Measurements from ENCODE around the gene CEP41. TPM values are rescaled to one million over a fixed set of nuclear protein-coding genes. Genes with fewer than 3 reads are reported as not detected.

Gene CEP41
- total RNA-seq, 2 experiments from 2014 or later = 3.3 to 4.8 TPM

GRCh38 chr7:130367088-130367755, 73.6 kb downstream of the CEP41 start:
- TF ChIP-seq, protein P1, sequence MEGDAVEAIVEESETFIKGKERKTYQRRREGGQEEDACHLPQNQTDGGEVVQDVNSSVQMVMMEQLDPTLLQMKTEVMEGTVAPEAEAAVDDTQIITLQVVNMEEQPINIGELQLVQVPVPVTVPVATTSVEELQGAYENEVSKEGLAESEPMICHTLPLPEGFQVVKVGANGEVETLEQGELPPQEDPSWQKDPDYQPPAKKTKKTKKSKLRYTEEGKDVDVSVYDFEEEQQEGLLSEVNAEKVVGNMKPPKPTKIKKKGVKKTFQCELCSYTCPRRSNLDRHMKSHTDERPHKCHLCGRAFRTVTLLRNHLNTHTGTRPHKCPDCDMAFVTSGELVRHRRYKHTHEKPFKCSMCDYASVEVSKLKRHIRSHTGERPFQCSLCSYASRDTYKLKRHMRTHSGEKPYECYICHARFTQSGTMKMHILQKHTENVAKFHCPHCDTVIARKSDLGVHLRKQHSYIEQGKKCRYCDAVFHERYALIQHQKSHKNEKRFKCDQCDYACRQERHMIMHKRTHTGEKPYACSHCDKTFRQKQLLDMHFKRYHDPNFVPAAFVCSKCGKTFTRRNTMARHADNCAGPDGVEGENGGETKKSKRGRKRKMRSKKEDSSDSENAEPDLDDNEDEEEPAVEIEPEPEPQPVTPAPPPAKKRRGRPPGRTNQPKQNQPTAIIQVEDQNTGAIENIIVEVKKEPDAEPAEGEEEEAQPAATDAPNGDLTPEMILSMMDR (IDR thresholded peaks at IDR 0.05) = no peak
- Histone ChIP-seq H3K4me1 (ENCODE audit: insufficient read depth, low read length) (peaks cover 24% of the 10 kb centered on the region), H3K27ac (ENCODE audit: low read depth in 1 of 2, low read length in 2 of 2) (peak overlapping the region in 1 of 2 donors; percentile 59), H3K9me3 (ENCODE audit: control insufficient read depth in 1 of 2, insufficient read depth in 1 of 2, low read length in 2 of 2) (no peaks in the 10 kb centered on the region), H3K4me3 (ENCODE audit: low read length) (peak overlapping the region; percentile 36), H3K27me3 (ENCODE audit: control insufficient read depth in 1 of 2, insufficient read depth in 2 of 2, low read length in 2 of 2) (no peaks in the 10 kb centered on the region), H3K36me3 (ENCODE audit: insufficient read depth, low read length) (no peaks in the 10 kb centered on the region)
- DNase-seq = peak in 5 of 14 experiments; percentile 18 to 71 (median 53)
- ChIA-PET CTCF (interaction anchor here (1.1 kb wide), 1 partner anchor 40 kb away, joined by 3 read pairs; no protein-coding TSS in a partner anchor), POLR2A (no interaction called here)
- Mint-ChIP-seq H3K4me1 (ENCODE audit: low read depth) (peaks cover 33% of the 10 kb centered on the region), H3K9me3 (no peaks in the 10 kb centered on the region), H3K27me3 (no peaks in the 10 kb centered on the region), H3K4me3 (peak overlapping the region; percentile 48), H3K36me3 (ENCODE audit: low read depth) (no peaks in the 10 kb centered on the region), H3K27ac (peak overlapping the region; percentile 73)
- intact Hi-C loops (cut with DNase I, micrococcal nuclease) = no loop called here
- peak; percentile 73 for ATAC-seq (ENCODE audit: poor library complexity)

DNA sequence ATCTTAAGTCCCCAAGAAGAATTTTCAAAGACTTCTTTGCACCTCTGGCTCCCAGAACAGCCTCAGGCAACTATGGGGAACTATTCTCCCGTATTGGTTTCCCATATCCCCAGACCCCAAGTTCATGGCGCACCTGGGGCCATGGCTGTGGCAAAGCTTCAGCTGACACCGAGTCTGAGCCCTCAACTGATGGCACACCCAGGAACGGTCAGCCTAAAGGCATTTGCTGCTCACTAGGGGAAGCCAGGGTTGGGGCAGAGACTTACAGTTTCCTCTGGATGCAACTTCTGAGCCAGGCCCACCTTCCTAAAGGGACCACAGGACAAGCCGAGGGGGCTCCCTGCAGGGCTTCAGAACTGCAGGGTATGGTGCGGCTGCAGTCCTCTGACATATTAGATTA, 74.3 kb downstream of the CEP41 start:
- ATAC-seq (ENCODE audit: poor library complexity) = no peak
- H3K4me1 Mint-ChIP-seq (ENCODE audit: low read depth) = peaks cover 33% of the 10 kb centered on the region

DNA sequence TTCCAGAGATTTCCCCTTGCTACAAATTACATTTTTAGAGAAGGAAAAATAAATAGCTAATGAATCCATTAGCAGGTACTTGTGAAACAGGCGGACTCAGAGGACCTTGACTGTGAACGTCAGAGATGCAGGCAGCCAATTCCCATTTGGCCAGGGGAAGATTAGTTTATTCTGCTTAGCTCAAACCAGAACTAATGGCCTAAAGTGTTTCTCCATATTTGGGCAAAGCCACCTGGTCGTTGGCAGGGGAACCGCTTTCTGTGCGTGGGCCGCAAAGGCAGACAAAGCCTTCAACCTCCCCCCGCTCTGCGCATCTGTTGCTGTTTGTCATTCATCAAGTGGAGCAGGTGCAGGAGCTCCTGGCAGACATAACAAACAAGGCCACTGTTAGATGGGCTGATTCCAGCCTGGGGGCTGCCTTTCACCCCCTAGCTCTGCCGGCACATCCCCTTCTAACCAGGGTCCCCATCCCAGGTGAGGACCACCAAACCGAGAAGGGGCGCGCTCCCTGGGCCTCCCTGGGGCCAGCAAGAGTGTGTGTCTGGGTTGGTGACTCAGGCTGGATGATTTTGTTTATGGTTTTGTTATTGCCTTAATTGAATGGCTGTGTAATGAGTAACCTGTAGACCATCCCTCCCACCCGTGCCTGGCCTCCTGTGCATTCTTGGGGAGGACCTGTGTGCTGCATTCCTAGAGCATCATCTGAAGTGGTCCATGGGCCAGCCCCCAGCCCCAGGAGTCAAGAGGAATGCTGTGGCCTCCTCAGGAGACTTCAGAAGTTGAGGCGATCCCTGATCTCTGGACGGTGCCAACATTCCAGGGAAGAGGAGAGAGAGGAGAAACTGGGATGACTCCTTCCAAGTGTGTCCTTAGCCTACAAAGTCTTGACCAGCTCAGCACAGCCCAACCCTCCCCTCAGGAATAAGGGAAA, 75.0 kb downstream of the CEP41 start:
- no peaks in the 10 kb centered on the region for H3K36me3 ChIP-seq (ENCODE audit: insufficient read depth, low read length)
- TF ChIP-seq, protein P1 (IDR thresholded peaks at IDR 0.05) = no peak
- DNase-seq (peak in 1 of 14 experiments; percentile 26), ATAC-seq (ENCODE audit: poor library complexity) (no peak)
- Mint-ChIP-seq H3K4me3 (no peak overlapping the region), H3K36me3 (ENCODE audit: low read depth) (no peaks in the 10 kb centered on the region), H3K4me1 (ENCODE audit: low read depth) (peaks cover 33% of the 10 kb centered on the region), H3K9me3 (no peaks in the 10 kb centered on the region), H3K27me3 (no peaks in the 10 kb centered on the region), H3K27ac (no peak overlapping the region)
- no peaks in the 10 kb centered on the region for H3K9me3 ChIP-seq (ENCODE audit: control insufficient read depth in 1 of 2, insufficient read depth in 1 of 2, low read length in 2 of 2)
- H3K4me1 ChIP-seq (ENCODE audit: insufficient read depth, low read length) = peaks cover 24% of the 10 kb centered on the region
- H3K27me3 ChIP-seq (ENCODE audit: control insufficient read depth in 1 of 2, insufficient read depth in 2 of 2, low read length in 2 of 2) = peaks cover 0 to 2% of the 10 kb centered on the region in 2 experiments
- intact Hi-C loops (cut with DNase I, micrococcal nuclease) = no loop called here
- no peak overlapping the region for H3K4me3 ChIP-seq (ENCODE audit: low read length)
- ChIA-PET POLR2A (no interaction called here), CTCF (no interaction called here)
- no peak overlapping the region for H3K27ac ChIP-seq (ENCODE audit: low read depth in 1 of 2, low read length in 2 of 2)

More for the DNA sequence above, 74.3 kb downstream of the CEP41 start:
- ChIA-PET POLR2A (no interaction called here), CTCF (no interaction called here)
- intact Hi-C loops (cut with DNase I, micrococcal nuclease) = no loop called here
- H3K27ac ChIP-seq (ENCODE audit: low read depth in 1 of 2, low read length in 2 of 2) = peak overlapping the region in 1 of 2 donors; percentile 15
- H3K27me3 ChIP-seq (ENCODE audit: control insufficient read depth in 1 of 2, insufficient read depth in 2 of 2, low read length in 2 of 2) = peaks cover 0 to 2% of the 10 kb centered on the region in 2 experiments
- Mint-ChIP-seq H3K9me3 (no peaks in the 10 kb centered on the region), H3K4me3 (no peak overlapping the region), H3K27ac (peak overlapping the region; percentile 73), H3K27me3 (no peaks in the 10 kb centered on the region), H3K36me3 (ENCODE audit: low read depth) (no peaks in the 10 kb centered on the region)
- H3K9me3 ChIP-seq (ENCODE audit: control insufficient read depth in 1 of 2, insufficient read depth in 1 of 2, low read length in 2 of 2) = no peaks in the 10 kb centered on the region
- TF ChIP-seq, protein P1 (IDR thresholded peaks at IDR 0.05) = no peak
- H3K36me3 ChIP-seq (ENCODE audit: insufficient read depth, low read length) = no peaks in the 10 kb centered on the region
- H3K4me1 ChIP-seq (ENCODE audit: insufficient read depth, low read length) = peaks cover 24% of the 10 kb centered on the region
- H3K4me3 ChIP-seq (ENCODE audit: low read length) = peak overlapping the region; percentile 36
- DNase-seq = no peak
